Stimulated activated CD8-positive, alpha-beta memory T cell treated with anti-CD3 and anti-CD28 coated beads, Interleukin-2, amount 100 ng/mL, for 48 hours (primary cell): Measurements from ENCODE around the gene KCNQ1.

ENCODE experiments used
- DNase-seq, 2 donors: peaks; one replicate each; pipeline ENCODE4 v3.0.0-alpha.2; 2020; ENCODE audit warnings: low read depth in 2 of 2

Gene KCNQ1

DNA sequence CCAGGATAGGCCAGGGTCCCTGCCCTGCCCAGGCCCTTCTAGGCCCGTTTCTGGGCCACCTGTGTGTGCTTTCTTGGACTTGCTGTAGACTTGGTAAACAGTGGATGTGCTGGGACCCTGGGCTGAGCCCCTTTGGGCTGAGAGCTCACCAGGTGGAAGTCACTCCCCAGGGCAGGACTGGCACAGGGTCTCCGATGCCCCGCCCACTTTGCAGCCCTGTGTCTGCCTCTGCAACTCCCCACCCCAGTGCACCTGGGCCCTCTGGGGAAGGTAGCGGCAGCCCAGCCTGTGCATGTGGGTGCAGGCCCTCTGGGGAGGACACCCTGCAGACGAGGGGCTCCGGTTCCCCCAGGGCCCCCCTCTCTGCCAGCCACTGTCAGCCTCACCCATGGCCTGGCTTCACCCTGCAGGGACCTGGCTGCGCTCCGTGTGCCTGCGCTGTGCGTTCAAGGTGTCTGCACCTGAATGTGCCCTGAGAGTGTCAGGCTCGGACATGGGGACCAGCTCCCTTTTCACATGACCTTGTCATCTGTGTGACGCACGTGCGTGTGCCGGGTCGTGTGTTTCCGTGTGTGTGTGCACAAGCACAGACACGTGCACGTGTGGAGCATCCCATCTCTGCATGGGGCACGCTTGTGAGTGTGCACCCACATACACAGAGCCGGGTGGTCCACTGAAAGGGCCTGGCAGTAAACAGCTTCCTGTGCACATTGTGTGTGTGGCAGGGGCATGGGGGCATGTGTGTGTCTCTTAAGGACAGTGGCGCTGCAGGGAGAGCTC, 136.5 kb downstream of the KCNQ1 start:
- no peak for DNase-seq

DNA sequence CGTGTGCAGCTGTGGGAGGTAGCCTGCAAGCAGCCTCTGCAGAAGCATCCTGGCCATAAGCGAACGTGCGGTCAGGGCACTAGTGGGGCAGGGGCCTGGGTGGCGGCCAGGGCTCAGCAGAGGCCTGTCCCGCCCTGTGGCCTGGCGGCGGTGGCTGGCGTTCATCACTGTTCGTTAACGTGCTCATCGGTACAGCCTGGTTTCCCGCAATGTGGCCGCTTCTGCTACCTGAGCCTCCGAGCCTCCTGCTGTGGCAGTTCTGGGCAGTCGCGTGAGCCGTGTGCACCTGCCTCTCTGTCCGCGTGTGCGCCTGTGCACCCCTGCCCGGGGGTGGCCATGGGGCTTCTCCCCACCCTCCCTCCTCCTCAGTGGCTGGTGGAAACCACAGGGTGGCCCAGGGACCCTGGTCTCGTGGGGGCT, 137.1 kb downstream of the KCNQ1 start:
- no peak for DNase-seq

DNA sequence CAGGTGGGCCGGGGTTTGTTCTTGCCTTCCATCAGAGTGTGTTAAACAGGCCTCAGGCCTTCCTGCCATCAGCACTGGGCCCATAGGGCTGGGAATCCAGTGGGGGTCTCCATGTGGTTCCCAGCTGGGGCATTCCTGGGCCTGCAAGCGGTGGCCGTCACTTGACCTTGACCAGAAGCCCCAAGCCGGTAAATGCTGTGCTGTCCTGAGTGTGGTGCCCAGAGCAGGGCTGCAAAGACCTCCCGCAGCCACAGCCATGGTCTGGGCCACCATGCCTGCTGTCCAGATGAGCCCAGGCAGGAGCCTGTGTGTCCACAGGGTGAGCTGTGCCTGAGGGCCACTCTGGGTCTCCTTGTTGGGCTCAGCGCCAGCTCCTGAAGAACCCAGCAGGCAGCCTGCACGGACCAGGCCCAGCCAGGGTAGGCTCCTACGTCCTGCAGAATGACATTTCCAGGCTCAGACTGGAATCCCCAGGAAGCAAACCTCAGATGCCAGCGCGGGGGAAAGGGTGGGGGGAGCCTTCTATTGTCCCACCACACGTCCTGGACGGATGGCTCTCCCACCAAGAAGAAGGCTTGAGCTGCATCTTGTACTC, 137.6 kb downstream of the KCNQ1 start:
- DNase-seq: no peak

DNA sequence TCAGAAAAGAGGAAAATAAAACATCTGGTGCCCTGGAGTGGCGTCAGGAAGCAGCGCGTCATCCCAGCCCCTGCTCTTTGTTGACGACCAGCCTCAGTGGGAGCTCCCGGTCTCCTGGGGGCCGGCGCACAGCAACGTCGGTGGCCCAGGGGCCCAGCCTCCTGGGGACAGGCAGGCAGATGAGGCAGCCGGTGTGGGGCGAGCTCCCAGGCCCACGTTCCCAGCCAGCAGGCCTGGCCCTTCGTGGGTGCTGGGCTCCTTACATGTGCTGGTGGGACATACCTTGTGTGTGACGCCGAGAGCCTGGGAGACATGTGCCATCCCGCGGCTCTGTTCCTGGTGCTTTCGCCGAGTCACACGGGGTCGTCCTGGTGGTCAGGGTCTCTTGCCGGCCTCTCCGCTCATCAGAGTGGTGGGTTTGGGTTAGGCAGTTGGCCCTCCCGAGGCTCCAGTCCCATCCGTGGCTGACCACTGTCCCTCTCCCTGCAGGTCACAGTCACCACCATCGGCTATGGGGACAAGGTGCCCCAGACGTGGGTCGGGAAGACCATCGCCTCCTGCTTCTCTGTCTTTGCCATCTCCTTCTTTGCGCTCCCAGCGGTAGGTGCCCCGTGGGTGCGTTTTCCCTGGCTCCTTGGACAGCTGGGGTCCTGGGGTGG, 138.3 kb downstream of the KCNQ1 start:
- DNase-seq: no peak

DNA sequence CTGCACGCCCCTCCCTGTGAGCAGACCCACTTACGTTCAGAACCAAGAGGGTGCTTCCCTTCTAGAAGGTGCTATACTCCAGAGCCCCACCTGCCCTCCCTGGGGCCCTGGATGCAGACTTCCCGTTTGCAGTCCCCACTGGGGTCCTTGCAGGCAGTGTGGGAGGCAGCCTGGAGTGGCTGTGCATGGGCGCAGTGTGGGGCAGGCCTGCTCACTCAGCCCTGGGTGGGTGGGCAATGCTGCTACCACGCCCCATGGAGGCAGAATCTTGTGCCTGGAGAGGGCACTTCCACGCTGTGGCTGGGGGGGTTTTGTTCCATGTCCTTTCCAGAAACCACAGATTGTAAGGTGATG, 138.8 kb downstream of the KCNQ1 start:
- DNase-seq: no peak

DNA sequence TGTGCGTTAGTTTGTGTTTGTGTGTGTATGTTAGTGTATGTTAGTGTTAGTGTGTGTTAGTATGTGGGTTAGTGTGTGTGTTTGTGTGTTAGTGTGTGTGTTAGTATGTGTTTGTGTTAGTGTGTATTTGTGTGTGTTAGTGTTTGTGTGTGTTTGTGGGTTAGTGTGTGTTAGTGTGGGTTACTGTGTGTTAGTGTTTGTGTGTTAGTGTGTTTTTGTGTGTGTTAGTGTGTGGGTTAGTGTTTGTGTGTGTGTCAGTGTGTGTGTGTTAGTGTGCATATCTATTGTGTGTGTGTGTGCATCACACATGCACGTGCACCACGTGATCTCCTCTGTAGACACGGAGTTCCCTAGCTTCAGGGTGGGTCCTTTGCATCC, 139.6 kb downstream of the KCNQ1 start:
- DNase-seq: no peak

DNA sequence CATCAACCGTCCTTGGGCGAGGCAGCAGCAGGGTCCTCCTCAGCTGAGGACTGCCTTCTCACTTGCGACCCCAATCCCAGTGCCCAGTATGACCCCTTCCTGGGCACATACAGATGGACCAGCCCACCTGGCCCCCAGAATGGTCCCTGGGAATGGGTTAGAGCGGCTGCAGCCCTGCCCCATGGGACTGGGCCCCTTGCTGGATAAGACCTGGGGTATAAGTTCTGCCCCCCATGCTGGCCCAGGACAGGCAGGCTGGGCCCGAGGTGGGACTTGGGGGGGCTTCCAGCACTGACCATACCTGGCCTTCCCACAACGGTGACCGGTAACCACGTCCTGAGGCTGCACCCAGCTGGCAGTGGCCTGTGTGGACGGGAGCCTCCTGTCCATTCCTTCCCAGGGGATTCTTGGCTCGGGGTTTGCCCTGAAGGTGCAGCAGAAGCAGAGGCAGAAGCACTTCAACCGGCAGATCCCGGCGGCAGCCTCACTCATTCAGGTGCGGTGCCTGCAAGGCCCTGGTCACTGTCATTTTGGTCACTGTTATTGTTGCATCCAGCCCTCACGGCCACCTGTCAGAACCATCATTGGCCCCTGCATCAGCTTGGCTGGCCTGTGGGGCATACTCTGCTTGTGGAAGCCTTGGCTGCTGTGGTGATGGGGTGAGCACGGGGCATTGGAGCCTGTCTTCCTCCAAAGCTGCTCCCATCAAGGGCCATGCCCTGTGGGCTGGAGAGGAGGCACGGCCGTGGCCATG, 140.2 kb downstream of the KCNQ1 start:
- no peak for DNase-seq

DNA sequence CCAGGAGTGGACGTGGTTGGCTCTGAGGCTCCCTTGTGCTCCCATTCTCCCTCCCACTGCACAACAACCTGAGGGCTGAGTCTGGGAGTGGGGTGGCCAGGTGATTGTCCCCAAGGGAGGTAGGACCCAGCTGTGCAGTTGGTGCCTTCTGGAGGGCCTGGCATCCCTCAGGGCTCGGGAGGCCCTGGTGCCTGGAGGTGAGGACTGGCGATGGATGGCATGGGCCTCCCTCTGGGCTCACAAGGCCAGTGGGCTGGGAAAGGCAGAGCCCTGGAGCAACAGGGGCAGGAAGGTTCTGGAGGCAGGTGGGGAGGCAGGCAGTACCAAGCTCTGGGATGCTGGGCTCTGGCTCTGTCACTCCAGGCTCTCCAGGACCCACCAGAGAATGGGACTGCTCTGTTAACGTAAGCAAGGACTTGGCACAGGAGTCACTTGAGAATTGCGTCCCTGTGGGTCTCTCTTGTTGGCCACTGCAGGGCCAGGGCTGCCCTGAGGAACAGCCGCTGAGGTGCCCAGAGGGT, 140.8 kb downstream of the KCNQ1 start:
- no peak for DNase-seq

DNA sequence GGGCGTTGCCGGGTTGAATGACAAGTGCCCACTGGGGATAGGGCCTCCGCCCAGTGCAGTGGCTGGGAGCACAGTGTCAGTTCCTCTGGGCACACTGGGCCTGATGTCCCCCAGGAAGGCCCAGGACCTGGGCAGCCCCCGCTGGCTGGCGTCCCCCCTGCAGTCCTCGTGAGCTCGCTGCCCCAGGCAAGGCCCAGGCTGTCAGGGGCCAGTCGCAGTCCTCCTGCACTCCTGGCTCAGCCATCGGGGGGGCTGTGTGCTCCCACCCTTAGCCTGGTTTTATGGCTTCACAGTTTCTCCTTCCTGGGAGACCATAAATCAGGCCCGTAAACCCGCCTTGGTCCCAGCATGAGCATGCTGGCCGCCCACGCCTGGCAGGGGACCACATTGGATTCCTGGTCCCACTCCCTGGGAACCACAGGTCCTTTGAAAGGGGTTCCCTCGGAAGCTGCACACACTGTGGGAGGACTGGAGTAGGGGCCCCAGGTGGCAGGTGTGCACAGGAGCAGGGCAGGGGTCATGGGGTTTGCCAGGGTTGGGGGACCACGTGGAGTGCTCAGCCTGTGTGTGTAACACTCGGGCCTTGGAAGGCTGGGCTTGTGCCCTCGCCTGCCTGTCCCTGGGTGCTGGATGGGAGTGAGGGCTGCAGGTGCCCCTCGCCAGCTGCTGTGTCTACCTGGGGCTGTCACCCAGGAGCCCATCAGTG, 141.4 kb downstream of the KCNQ1 start:
- no peak for DNase-seq

DNA sequence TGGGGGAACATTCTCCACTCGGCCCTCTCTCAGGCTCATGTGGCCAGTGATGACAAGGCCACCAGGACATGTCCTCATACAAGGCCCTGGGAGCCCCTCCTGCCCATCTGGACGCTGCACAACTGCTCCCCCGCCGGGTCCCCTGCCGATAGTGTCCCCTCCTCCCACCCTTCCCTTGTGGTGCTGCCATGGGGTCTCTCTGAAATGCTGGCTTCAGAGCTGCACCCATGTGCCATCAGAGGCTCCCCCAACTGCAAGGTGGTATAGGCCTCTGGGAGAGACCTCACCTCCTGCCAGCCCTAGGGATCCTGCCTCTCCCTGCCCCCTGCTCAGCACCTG, 142.0 kb downstream of the KCNQ1 start:
- DNase-seq: no peak

DNA sequence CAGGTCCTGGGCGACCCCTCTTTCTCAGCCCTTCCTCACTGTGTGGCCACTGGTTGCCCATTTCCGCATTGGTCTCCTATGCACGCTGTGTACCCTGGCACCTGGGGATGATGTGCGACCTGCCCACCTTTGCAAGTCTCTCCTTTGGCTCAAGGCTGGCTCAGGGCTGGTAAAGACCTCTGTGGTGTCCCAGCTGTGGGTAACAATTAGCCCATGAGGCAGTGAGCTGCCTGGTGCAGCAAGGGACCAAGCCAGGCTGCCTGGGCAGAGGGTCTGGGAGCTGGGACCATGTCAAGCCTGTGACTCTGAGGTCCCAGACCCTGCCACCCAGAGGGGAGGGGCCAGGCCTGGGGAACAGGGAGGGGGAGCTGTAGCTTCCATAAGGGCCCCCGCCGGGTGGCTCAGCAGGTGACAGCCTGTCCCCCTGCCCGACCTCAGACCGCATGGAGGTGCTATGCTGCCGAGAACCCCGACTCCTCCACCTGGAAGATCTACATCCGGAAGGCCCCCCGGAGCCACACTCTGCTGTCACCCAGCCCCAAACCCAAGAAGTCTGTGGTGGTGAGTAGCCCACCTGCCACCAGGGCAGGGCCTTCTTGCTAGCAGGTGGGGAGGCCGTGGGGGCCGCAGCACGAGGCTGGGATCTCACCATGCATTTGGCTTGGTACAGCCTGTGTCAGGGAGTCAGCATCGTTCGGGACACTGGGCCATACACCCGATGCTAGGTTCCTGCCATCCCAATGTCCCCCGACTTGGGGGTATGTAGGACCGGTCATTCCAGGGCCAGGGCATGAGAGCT, 142.5 kb downstream of the KCNQ1 start:
- no peak for DNase-seq

DNA sequence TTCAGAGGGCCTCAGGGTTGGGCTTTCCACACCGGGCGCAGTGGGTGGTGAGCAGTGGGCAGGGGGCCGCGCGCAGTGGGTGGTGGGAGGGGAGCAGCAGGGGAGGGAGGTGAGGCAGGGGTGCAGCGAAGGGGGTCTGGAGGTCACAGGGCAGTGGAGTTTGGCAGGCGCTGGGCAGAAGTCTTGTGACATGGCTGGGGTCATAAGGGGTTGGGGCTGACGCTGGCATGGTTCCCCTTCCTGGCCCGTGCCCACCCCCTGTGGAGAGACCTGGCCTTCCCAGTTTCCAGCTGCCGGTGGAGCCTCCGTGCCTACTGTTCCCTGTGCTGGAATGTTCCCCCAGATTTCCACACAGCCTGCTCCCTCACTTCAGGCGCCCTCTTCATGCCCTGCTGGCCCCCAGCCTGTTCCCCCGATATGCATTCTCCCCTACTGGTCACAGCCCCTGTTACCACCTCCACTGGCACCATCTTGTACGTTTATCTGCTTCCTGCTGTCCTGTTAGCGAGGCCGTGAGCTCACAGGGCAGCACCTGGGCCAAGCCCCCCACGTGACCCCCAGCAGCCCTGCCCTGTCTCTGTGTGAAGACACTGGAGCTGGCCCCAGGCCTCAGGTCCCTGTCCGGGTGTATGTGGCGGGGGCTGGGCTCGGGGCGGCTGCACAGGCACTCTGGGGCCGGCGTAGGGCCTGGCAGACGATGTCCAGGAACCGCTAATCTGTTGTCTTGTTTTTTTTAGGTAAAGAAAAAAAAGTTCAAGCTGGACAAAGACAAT, 143.4 kb downstream of the KCNQ1 start:
- no peak for DNase-seq

DNA sequence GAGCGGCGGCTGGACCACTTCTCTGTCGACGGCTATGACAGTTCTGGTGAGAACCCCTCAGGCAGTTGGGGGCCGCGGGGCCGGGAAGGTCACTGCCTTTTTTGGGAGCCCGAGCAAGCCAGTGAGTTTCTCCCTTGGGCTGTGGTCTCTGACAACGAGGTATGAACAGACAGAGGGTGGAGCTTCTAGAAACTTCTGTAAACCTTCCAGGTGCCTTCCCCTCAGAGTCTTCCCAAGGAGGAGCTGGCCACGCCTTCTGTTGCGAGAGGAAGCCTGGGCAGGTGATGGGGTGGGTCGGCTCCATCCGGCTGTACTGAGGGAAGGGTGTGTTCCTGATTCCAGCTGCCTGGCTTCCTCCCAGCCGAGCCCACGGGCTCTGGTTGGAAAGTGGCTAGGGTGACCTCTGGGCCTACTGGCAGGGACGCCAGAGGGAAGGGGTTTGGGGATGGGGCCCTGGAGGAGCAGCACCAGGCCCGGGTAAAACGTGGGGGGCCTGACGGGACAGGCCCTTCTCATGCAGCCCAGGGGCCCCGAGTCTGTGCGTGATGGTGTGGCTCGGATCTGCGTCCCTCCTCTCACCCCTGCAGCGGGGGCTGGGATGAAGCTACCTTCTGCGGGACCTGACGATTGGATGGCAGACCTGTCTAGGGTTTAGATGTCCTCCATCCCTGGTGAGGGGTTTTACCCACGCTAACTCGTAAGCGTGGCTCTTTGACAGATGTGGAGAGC, 144.2 kb downstream of the KCNQ1 start:
- no peak for DNase-seq

DNA sequence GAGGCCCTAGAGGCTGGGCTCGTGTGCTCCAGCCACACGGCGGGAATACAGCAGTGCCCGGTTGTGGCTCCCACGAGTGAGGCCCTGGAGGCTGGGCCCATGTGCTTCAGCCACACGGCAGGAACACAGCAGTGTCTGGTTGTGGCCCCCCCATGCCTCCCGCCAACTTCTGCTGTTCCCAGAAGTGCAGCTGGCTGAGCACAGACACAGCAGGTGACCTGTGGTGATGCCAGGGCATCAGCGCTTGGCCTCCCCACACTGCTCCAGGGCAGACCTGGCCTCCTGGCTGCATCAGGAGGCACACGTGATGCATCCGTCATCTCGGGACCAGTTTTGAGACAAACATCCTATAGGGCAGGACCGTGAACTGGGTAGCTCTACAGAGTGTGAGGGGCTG, 144.7 kb downstream of the KCNQ1 start:
- no peak for DNase-seq

DNA sequence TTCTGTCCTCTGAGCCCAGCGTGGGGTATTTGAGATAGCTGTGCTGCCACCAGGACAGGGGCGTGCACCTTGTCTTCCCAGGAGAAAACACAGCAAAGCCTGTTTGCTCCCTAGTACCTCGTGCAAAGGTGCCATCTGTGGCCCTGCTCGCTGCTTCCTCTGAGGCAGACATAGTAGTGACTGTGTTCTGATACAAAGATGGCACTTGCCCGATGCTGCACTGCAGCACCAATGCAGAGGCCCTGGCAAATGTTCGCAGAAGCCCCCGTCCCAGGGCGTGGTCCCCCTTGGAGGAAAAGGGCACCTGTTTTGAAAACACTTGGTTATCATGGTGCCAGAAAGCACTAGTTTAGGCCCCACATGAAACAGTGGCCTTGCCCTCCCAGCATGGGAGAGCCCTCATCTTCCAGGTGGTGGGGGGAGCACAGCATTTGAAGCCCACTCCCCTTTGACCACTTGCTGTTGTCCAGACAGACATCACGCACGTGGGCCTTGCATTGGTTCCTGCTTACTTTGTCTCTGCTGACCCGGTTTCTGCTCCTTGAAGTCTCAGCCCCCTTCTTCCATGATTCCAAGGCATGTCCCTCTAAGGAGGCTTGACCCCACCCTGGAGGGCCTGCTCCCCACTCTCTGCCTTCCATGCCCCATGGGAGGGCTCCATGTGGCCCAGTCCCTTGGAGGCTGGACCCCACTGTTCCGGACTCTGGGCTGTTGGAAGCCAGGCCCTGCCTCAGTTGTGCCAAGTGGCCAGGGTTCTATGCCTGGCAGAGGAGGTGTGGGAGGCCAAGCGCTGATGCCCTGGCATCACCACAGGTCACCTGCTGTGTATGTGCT, 145.5 kb downstream of the KCNQ1 start:
- DNase-seq: no peak

DNA sequence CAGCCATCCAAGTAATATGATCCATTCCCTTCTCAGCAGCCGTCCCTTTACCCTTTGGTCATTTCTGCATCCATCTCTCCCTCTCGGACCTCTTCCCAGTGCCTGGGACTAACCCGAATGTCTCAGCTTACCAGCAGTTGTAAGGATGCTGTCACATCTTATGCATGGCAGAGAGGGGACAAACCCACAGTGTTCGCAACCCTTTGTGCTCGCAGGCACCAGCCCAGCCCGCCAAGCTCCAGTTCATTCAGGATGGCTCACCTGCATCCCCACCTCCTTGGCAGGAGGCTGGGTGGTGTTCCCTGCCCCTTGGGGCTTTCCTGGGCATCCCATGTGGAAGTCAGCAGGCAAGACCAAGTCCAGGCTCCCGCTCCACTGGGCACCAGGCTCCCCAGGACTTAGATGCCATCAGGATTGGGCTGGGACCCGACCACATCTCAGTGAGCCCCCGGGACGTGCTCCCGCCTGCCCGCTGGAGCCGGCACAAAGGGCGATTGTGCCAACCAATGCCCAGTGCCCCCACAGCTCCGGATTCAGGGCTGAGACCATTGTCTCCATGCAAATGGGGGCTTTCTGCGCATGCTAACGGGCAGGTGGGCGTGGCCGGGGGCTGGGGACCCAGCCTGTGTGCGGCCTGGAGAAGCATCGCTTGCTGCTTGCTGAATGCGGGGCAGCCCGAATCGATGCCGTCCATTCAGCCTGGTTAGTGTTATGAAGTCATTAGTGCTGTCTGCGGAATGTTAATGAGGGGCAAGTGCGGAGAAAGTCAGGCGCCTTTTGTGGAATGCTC, 146.4 kb downstream of the KCNQ1 start:
- DNase-seq: no peak

DNA sequence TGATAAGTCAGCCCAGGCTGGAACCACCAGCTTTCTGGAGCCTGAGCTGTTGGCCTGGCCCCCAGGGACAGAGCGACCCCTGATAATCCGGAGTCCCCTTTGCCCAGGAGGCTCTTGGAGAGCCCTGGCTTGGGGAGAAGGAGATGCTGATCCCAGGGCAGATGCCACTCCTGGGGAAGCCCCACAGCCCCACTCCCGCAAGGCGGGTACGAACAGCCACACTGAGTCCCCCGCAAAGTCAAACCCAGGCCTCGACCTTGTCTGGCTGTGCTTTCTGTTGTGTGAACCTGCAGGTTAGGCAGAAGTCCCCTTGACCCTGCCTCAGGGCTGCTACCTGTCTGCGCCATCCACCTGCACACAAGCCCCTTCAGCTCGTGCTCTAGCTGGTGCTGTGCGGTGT, 147.0 kb downstream of the KCNQ1 start:
- no peak for DNase-seq
